ENCODE data around the gene TMX2. TPM values are rescaled to one million over a fixed set of nuclear protein-coding genes. Genes with fewer than 3 reads are reported as not detected.

Gene TMX2
- total and polyA plus RNA-seq, 9 of the 15 experiments (the other 6 are each of a cell fraction or from before 2014, with no cell fraction given), result 176 to 433 (median 227) TPM

- WGBS (ENCODE audit: insufficient coverage, low coverage, missing lambda C conversion rate), result 19% methylated on average over 2 of the region's 2 CpGs
- peak overlapping the region; percentile 98 for H3K4me2 ChIP-seq (ENCODE audit: insufficient read depth, low read length)
- no peaks in the 10 kb centered on the region for H3K9me1 ChIP-seq (ENCODE audit: control insufficient read depth, insufficient read depth, low read length)
- H4K20me1 ChIP-seq (replicated peaks; ENCODE audit: control insufficient read depth, insufficient read depth, low read length), result peaks cover 4% of the 10 kb centered on the region; the same call in 1 of the 2 replicates
- FAIRE-seq, result peak; percentile 52
- H3K4me1 ChIP-seq (replicated peaks in 1 of 2; ENCODE audit: control insufficient read depth in 2 of 2, insufficient read depth in 2 of 2, low read length in 2 of 2), result peaks cover 9% of the 10 kb centered on the region in 2 experiments; a peak in 3 of 5 replicates
- peak overlapping the region; percentile 99 to 100; a peak in 3 of 4 replicates for H3K9ac ChIP-seq (ENCODE audit: insufficient read depth in 1 of 2, low read depth in 2 of 2, low read length in 2 of 2)
- peak overlapping the region; percentile 95 for H3K4me3 ChIP-seq
- intact Hi-C loops (cut with micrococcal nuclease) (loop anchor here (1.0 to 2.0 kb wide), 2 partner anchors 27 to 87 kb away; partner anchors contain the start of gene SELENOH), in situ Hi-C loops (cut with MboI) (no loop called here)
- CTCF ChIA-PET (ENCODE audit: low intra/inter-chr PET ratio), result no interaction called here
- POLR2A ChIA-PET, result interaction anchor here (0.6 to 4.0 kb wide), 9 partner anchors 11 to 321 kb away, joined by 3 to 53 read pairs (median 4); partner anchors contain the start of gene CTNND1
- no peak overlapping the region for H2AFZ ChIP-seq (ENCODE audit: low read depth, low read length)
- no peaks in the 10 kb centered on the region; the same call in 1 of the 2 replicates for H3K9me3 ChIP-seq (replicated peaks; ENCODE audit: control insufficient read depth, insufficient read depth, low read depth, low read length)
- H3K27ac ChIP-seq (ENCODE audit: extremely low read depth, low read depth, low read length), result peak overlapping the region; percentile 99; the same call in 1 of the 3 replicates
- H3K79me2 ChIP-seq (ENCODE audit: control insufficient read depth, insufficient read depth, low read length), result peaks cover 73% of the 10 kb centered on the region
- no peak for ATAC-seq
- peak in 1 of 4 experiments; percentile 25 for DNase-seq (ENCODE audit: extremely low read depth in 1 of 4, low spot score in 3 of 4)
- H3K36me3 ChIP-seq (ENCODE audit: control insufficient read depth, insufficient read depth, low read length), result peaks cover 31% of the 10 kb centered on the region; the same call in 1 of the 3 replicates
- no peaks in the 10 kb centered on the region for H3K27me3 ChIP-seq (ENCODE audit: control insufficient read depth in 2 of 2, insufficient read depth in 2 of 2, low read length in 2 of 2)
- no TSS peak for BruUV-seq (replicated peaks)
- TF ChIP-seq ARID4B (CRISPR knock-in tag; IDR thresholded peaks at IDR 0.05), result no peak
- no peak for TF ChIP-seq DIDO1 (tag; IDR thresholded peaks at IDR 0.05; ENCODE audit: low read depth)
- no peak for TF ChIP-seq ZNF263 (CRISPR knock-in tag; IDR thresholded peaks at IDR 0.05; ENCODE audit: borderline replicate concordance)
- TF ChIP-seq BRCA1 (IDR thresholded peaks at IDR 0.05), result no peak
- no peak for TF ChIP-seq BRCA1 (CRISPR knock-in tag; IDR thresholded peaks at IDR 0.05)
- no peak for TF ChIP-seq ZNF696 (CRISPR knock-in tag; conservative IDR thresholded peaks at IDR 0.05)
- no peak for TF ChIP-seq ZBTB9 (CRISPR knock-in tag; IDR thresholded peaks at IDR 0.05)
- TF ChIP-seq THAP12 (CRISPR knock-in tag; IDR thresholded peaks at IDR 0.05), result no peak
- no peak for TF ChIP-seq MAFK (IDR thresholded peaks at IDR 0.05; ENCODE audit: low read length)
- TF ChIP-seq ZBTB12 (CRISPR knock-in tag; IDR thresholded peaks at IDR 0.05), result no peak
- peak; percentile 12; the same call in 1 of the 2 replicates for TF ChIP-seq RFX1 (IDR thresholded peaks at IDR 0.05)
Measured at GRCh38 chr11:57713835-57714234, 1.4 kb downstream of the TMX2 start.
